GM19043 (cell line): ENCODE results near the gene MRPS22.

Source experiments
- ATAC-seq: cut with Tn5 transposase; IDR thresholded peaks from one replicate; pipeline ENCODE4 v1.9.1; 2021; ENCODE audit warnings: low read depth; ENCODE audit not compliant: unreplicated experiment

MRPS22 gene

GRCh38 chr3:139310474-139310933 is 33.3 kb upstream of the MRPS22 start:
- no peak for ATAC-seq

GRCh38 chr3:139311557-139311956 is 32.3 kb upstream of the MRPS22 start:
- ATAC-seq, result no peak

- ATAC-seq, result no peak
These were observed 31.4 kb upstream of the MRPS22 start for GRCh38 chr3:139312416-139312815.

GRCh38 chr3:139312959-139313358 is 30.9 kb upstream of the MRPS22 start:
- no peak for ATAC-seq

GRCh38 chr3:139313921-139314320 is 29.9 kb upstream of the MRPS22 start:
- no peak for ATAC-seq

GRCh38 chr3:139317215-139317614 is 26.6 kb upstream of the MRPS22 start:
- ATAC-seq, result no peak

GRCh38 chr3:139317660-139318430 is 26.0 kb upstream of the MRPS22 start:
- ATAC-seq, result no peak

- ATAC-seq, result no peak
These were observed 25.4 kb upstream of the MRPS22 start for GRCh38 chr3:139318431-139318816.

GRCh38 chr3:139318826-139319225 is 25.0 kb upstream of the MRPS22 start:
- ATAC-seq, result no peak

- no peak for ATAC-seq
These were observed 24.1 kb upstream of the MRPS22 start for GRCh38 chr3:139319428-139320402.

- no peak for ATAC-seq
These were observed 23.1 kb upstream of the MRPS22 start for GRCh38 chr3:139320551-139321309.

- no peak for ATAC-seq
These were observed 21.5 kb upstream of the MRPS22 start for GRCh38 chr3:139322346-139322745.

GRCh38 chr3:139323146-139323545 is 20.7 kb upstream of the MRPS22 start:
- no peak for ATAC-seq

- ATAC-seq, result no peak
These were observed 19.4 kb upstream of the MRPS22 start for GRCh38 chr3:139324456-139324855.

- no peak for ATAC-seq
These were observed 18.3 kb upstream of the MRPS22 start for GRCh38 chr3:139325551-139325950.

GRCh38 chr3:139326131-139326530 is 17.7 kb upstream of the MRPS22 start:
- ATAC-seq, result no peak

- no peak for ATAC-seq
These were observed 17.1 kb upstream of the MRPS22 start for GRCh38 chr3:139326707-139327106.

GRCh38 chr3:139327231-139327630 is 16.6 kb upstream of the MRPS22 start:
- ATAC-seq, result no peak

GRCh38 chr3:139327861-139328260 is 16.0 kb upstream of the MRPS22 start:
- no peak for ATAC-seq

- no peak for ATAC-seq
These were observed 15.5 kb upstream of the MRPS22 start for GRCh38 chr3:139328356-139328755.

- peak; percentile 99 for ATAC-seq
These were observed 14.4 kb upstream of the MRPS22 start for GRCh38 chr3:139329364-139329850.
